ENCODE results near the gene MRPL17.

DNA sequence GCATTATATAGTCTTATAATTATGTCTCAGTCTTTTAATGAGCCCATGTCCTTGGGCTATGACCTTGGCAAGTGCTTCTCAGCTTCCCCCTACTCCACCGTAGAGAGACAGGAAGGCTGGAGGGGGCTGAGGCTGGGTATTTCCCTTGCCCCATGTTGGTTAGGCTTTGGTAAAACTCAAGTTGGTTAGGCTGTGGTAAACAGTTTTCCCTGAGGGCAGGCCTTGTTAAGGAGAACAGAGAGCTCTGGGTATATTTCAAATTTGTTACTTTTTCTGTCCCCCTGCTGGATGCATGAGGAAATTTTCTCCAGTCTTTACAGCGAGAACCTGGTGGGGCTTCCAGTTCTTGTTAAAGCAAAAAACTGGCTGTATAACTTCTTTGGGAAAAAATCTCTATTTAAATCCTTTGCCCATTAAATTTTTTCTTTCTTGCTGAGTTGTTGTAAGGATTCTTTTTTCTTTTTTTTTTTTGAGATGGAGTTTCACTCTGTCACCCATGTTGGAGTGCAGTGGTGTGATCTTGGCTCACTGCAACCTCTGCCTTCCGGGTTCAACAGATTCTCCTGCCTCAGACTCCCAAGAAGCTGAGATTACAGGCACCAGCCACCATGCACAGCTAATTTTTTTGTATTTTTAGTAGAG is 15.3 kb downstream of the MRPL17 start:
- TF ChIP-seq CTCF (optimal IDR thresholded peaks at IDR 0.05 in 1 of 3, IDR thresholded peaks at IDR 0.05 in 1 of 3, conservative IDR thresholded peaks at IDR 0.05 in 1 of 3; ENCODE audit: extremely low read depth in 1 of 3, insufficient read depth in 2 of 3, low read length in 3 of 3) (peak; percentile 3 to 58 (median 40)), EZH2 (IDR thresholded peaks at IDR 0.05; ENCODE audit: low read length) (no peak)

All from keratinocyte (primary cell).